Left forelimb (tissue), 1 donor: ENCODE data around the gene VSIG10L.

Experiments used
- DNase-seq: peaks from one replicate; pipeline ENCODE4 v3.0.0-alpha.2; 2018; ENCODE audit warnings: low spot score

Gene VSIG10L

DNA sequence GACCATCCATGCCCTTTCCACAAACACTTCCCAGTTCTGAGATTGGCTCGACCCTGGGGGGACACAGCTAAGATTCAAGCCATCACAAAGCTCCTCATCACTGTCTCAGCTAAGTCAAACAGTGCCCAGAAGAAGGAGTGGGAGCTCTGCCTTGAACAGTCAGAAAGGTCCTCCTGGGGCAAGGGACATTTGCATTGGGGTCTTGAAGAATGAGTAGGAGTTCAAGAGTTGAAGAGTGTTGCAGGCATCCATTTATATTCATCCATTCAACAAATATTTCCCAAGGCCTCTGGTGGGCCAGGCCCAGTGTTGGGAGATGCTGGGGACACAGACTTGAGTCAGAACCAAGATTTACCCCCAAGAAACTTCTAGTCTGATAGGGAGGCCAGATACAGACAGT is 24.0 kb downstream of the VSIG10L start:
- no peak for DNase-seq

- DNase-seq: no peak
Measured at GRCh38 chr19:51317376-51317775, 24.6 kb downstream of the VSIG10L start.

DNA sequence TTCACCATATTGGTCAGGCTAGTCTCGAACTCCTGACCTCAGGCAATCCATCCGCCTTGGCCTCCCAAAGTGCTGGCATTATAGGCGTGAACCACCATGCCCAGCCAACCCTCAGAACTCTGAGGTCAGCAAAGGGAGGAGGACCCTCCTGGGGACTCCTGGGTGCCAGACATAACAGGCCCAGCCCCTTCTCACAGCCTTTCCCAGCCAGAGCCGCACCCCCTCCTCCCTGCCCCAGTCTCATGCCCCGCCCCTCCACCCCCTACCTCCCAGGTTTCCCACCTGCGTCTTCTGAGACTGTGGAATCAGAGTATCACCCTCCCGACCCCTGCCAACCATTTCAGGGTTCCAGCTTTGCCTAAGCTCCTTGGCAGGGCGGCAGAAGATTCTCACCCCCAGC is 25.3 kb downstream of the VSIG10L start:
- no peak for DNase-seq

DNA sequence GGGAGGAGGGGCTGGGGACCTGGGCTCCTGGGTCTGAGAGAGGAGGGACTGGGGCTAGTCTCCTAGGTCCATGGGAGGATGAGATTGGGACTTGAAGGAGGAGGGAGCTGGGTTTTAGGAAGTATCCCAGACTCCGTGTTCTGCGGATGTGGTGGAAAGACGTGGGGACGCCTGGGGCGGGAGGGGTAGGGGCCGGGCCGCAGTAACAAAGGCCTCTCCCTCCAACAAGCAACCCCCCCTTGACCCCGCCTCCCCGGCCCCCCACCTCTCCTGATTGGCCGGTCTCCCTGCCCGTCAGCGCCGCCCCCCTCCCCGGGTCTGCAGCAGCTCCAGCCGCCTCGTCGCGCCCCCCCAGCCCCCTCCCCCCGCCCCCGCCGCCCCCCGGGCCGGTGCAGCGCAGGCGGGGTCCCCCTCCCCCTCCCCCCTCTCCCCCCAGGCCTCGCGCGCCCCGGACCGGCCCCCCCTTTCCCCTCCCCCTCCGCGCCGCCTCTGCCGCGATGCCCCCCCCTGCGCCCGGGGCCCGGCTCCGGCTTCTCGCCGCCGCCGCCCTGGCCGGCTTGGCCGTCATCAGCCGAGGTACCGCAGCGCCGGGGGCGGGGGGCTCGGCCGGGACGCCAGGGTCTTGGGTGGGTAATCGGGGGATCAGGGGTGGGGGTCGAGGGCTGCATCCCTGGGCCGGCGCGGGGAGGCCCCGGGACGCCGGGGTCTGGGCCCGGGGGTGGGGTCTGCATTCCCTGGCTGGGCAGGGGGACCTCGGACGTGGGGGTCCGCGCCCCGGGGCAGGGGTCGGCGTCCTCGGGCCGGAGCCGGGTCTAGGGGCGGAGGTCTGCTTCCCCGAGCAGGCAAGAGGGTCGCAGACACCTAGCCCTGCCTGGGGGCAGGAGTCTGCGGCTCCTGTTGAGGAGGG is 30.3 kb downstream of the VSIG10L start, which contains the start of gene IGLON5:
Gene IGLON5, plus strand, starts transcription at position 294 of the 907 bp plus-strand sequence. Its CDS starts 204 bp downstream, at position 498.
- no peak for DNase-seq

- no peak for DNase-seq
Measured at GRCh38 chr19:51305479-51305878, 36.5 kb downstream of the VSIG10L start.

GRCh38 chr19:51301266-51301665 is 40.7 kb downstream of the VSIG10L start:
- no peak for DNase-seq

GRCh38 chr19:51297406-51297805 is 44.5 kb downstream of the VSIG10L start:
- DNase-seq: no peak

DNA sequence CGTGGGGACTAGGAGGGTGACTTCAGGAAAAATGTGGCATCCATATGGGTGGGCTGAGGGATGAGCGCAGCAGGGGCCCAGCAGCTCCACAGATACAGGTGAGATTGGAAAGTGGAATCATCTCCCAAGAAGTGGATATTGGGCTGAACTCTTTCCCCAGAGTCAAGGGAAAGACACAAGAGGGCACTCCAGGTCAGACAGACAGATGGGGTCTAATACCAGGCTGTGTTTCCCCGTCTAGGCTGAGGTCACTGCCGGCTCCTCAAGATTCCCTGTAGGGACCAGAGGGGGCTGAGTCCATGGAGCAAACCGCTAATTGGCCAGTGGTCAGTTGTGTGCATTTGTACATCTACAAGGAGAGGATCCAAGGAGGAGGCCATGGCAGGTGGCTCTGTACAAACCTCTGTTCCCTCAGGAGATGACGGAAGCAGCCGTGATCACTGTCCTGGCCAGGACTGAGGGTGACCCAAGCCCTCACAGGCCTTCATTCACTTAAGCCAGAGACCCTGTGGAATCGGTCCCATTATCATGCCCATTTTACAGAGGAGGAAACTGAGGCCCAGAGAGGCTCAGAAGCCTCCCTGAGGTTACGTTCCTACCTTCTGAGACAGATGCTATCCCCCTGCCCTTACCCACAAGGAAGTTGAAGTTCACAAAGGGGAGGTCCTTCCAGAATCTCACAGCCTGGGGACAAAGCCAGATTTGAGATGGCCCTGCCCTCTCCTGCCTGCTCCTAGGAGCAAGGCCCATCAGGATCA is 45.4 kb downstream of the VSIG10L start:
- no peak for DNase-seq

- no peak for DNase-seq
Measured at GRCh38 chr19:51295382-51296126, 46.4 kb downstream of the VSIG10L start.

DNA sequence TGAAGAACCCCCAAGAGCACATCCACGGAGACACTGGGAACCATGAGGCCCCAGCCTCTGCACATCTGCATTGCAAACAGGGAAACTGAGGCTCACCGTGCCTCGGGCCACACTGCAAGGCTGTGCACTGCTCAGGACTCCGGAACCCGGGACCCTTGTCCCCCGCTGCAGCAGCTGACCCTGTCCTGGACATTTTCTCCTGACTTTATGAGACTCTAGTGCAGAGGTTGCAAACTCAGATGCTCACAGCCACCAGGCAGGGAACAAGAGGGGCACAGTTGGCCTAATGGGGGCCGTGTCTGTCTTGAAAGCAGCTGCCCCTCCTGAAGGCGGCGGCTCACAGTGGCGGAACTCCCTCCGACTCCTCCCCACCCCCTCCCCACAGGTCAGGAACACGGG is 47.0 kb downstream of the VSIG10L start:
- DNase-seq: no peak

- DNase-seq: no peak
Measured at GRCh38 chr19:51294211-51294976, 47.5 kb downstream of the VSIG10L start.

DNA sequence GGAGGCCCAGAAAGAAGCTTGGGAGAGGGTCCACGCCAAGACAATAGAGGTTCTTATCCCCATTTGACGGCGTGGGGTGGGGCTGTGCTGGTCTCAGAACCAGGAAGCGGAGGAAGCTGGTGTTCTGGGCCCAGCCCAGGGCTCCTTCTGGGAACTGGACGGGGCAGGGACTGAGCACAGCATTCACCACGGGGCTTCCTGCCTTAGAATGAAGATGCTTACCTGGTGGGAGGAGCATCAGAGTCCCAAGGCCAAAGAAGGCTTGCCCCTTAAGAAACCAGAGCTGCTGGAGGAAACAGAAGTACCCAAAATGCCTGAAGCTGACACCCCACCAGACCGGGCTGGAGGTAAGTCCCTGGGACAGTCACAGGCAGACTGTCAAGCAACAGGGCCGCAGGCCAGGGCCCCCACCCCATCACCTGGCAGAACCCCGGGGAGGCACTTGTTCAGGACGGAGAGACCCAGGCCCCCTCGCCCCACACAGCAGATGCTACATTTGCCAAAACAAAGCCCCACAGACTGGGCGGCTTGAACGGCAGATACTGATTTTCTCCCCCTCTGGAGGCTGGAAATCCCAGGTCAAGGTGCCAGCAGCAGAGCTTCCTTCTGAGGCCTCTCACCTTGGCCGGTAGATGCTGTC is 48.2 kb downstream of the VSIG10L start:
- DNase-seq: no peak

- no peak for DNase-seq
Measured at GRCh38 chr19:51292971-51293370, 49.0 kb downstream of the VSIG10L start.

DNA sequence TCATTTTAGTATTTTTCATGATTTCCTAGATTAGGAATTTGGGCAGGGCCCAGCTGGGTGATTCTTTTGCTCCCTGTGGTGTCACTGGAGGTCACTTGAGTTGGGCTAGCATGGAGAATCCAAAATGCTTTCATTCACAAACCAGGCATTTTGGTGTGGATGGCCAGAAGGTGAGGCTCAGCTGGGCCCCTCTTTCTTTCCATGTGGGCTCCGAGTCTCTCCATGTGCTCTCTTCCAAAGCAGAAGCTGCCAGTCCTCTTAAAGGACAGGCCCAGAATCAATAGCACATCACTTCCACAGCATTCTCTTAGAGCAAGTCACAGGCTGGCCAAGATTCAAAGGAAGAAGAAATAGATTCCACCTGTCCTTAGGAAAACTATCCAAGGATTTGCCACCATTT is 52.3 kb downstream of the VSIG10L start:
- no peak for DNase-seq

- no peak for DNase-seq
Measured at GRCh38 chr19:51285682-51286081, 56.3 kb downstream of the VSIG10L start.

- no peak for DNase-seq
Measured at GRCh38 chr19:51282335-51282734, 59.6 kb downstream of the VSIG10L start.
